HG03520 (cell line): ENCODE measurements around the gene SEPTIN7.
A peak's percentile ranks its signal among the peaks of the same experiment; 100 is the strongest.
"Not testable (repeated sequence)": the region's sequence is repeated elsewhere in the genome, so short reads cannot be mapped to it uniquely, and the experiment has no call there.

Experiments
- ATAC-seq: cut with Tn5 transposase; IDR thresholded peaks from one replicate; pipeline ENCODE4 v1.9.1; 2021; ENCODE audit warnings: mild to moderate bottlenecking, moderate library complexity; ENCODE audit not compliant: unreplicated experiment

Gene SEPTIN7

DNA sequence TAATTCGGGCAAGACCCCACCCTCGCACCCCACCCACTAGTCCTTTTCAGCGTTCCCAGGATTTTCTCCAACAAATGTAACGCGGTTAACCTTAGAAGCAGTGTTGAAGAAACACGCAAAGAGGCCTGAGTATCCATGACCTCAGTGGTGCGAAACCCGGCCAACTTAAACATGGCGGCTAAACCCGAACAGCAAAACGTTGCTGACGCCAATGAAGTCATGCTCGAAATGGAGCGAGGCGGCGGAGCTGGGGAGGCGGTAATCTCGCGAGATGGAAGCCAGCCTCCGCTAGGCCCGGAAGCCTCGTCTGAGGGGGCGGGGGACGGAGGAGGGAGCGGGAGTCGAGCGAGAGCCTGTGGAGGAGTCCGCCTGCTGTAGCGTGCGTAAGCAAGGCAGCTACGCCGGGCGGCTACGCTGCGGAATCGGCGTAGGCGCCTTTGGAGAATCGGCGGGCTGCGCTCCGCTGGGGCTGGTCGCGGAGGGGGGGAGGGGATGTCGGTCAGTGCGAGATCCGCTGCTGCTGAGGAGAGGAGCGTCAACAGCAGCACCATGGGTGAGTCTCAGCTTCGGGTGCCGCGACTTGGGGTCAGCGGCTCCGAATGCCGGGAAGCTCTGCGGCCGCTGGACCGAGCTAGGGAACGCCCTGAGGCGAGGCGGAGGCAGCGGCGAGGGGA, at the start of gene SEPTIN7:
Gene SEPTIN7 (plus strand): TSS at position 340 of the 674 bp plus-strand sequence. CDS start 153 bp downstream, at position 493.
- peak; percentile 81 for ATAC-seq

DNA sequence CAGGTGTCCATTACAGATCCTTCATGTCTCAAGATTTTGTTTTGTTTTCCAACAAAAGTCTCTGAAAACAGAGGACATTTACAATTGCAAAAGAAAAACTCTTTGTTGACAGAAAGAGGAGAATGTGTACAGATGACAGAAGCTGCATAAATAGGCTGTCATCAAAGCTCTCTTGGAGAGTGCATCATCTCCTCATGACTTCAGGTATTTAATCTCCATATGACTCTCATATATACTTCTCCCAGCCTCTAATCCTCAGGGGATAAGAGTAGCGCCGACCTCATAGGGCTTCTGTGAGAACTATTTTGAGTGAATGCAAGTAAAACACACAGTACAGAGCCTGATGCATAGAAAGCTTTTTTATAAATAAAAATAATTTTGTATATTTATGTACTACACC, 48.1 kb upstream of the SEPTIN7 start:
- ATAC-seq = no peak

DNA sequence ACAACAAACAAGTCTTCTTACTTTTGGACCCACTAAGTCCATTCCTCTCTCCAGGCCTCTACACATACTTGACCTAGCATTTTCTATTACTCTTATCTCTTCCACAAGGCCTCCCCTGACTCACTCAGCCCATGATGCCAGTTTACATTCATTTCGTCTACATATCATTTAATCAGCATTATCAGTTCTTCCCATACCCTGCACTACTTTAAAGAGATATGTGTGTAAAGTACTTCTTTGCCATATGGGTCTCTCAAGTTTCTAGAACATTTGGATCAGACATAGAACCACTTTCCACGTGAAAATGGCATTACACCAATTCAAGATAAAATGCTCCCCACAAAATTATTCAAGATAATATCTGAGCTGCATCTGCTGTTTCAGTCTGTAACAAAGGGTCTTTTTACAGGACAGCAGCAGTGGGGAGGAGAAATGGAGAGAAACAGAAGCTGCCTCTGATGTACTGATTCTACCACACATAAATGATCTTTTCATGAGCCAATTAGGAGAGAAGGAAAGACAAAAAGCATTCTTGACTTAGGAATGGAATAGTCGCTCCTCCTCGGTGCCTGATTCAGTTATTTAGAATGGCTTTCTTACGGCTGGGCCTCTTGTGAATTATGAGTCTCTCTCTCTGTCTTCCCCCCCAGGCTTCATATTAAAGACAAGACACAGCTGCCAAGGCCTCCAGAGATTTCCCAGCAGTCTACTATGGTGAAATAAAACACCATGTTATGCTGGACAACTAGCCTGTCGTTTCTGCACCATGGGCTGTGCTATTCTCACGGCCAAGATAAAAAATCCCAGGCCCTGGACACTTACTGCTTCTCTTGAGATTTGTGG, 46.9 kb upstream of the SEPTIN7 start:
- ATAC-seq = no peak

DNA sequence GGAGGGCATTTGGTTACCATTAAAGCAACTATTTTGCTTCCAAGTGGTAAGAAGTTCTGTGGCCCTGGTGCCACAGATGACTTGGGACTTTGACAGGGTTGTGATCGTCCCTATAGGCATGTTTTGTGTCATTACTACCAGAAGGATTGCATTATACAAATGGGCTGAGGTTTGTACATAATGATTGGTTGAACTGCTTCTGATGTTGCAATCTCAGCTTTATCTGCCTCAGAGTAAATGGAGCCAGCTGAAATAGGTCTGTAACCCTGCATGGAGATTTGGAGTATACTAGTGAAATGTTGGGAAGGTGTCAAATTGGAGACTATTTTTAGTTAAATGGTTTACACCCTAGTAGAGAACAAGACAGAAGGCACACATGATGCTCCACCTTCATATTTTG, 46.1 kb upstream of the SEPTIN7 start:
- no peak for ATAC-seq

DNA sequence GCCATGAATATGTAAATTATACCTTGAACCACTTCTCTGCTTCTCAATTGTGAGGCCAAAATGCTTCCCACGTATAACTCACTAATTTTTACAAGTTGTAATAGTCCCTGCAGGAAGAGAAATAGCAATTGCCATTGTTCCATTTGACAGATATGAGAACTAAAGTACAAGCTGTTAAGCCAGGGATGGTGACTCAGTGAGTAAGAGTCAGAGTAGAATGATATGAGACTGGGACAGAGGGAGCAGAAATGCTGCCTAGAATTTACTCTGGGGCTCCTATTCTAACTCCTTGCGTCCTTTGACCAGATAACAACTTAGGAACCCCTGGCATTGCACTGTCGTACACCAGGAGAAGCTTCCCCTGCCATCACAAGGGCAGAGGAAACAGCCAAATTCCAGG, 45.1 kb upstream of the SEPTIN7 start:
- no peak for ATAC-seq

DNA sequence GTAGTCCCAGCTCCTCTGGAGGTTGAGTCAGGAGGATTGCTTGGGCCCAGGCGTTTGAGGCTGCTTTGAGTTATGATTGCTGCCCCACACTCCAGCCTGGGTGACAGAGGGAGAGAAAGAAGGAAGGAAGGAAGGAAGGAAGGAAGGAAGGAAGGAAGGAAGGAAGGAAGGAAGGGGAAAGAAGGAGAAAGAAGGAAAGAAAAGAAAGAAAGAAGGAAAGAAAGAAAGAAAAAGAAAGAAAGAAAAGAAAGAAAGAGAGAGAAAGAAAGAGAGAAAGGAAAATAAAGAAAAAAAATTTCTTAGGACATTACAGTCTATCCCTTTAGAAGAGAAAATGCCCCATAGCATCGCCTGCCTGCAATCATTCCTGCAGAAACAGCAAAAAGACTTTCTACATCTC, 44.4 kb upstream of the SEPTIN7 start:
- not testable (repeated sequence) for ATAC-seq

DNA sequence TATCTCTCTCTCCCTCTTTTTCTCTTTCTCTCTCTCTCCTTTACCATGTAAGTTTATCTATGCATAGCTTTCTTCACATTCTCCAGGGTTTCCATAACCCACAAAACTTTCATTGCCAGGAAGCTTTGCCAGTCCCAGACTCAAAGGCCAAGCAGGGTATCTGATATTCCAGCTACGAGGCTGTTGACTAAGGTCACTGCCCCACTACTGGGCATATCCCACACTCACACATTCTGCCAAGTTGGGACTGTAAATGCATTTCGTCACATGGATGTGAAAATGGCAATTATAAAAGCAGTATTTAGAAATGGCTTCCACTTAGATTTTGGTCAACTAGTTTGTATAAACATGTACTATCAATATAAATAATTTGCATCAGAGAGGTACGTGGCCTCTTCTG, 43.3 kb upstream of the SEPTIN7 start:
- no peak for ATAC-seq

DNA sequence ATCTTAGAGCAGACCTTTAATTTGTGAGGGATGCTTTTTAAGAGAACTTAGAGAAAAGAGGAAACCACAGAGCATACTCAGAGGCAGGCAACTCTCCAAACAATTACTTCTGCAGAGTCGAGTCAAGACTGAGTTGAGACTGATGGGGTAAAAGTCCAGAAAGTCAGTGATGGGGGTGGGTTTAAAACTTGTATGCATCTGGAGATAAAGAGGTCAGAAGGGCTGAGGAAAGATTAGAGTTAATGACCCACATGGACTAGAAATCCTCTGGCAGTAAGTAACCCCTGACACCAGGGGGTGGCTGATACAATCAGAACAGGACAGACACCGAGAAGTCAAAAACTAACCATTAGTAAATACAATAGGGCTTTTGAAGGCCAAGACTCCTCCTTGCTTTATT, 42.4 kb upstream of the SEPTIN7 start:
- no peak for ATAC-seq

DNA sequence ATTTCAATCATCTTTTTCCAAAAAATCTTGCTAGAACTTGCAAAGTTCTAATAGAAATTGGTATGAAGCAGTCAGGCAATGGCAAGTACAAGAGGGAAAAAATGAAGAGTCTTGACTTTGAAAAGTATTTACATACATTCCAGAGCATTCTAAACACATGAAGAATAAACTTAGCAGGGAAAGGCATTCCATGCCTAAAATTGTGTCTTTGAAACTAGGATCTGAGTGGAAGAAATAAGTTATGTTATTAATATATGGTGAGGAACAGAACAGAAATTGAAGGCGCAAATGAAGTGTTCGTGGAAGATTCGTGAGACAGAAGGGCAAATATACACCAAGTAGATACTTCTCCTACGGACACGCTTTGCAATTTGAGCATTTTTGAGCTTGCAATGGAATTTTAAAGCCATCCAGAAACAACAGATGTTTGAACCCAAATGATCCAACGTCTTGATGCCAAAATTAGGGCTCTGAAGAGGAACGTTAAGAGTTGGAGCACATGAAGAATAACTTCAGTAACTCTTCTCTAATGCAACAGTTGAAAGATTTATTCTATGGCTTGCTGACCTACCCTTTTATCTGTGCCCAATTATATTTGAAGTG, 40.6 kb upstream of the SEPTIN7 start:
- no peak for ATAC-seq

DNA sequence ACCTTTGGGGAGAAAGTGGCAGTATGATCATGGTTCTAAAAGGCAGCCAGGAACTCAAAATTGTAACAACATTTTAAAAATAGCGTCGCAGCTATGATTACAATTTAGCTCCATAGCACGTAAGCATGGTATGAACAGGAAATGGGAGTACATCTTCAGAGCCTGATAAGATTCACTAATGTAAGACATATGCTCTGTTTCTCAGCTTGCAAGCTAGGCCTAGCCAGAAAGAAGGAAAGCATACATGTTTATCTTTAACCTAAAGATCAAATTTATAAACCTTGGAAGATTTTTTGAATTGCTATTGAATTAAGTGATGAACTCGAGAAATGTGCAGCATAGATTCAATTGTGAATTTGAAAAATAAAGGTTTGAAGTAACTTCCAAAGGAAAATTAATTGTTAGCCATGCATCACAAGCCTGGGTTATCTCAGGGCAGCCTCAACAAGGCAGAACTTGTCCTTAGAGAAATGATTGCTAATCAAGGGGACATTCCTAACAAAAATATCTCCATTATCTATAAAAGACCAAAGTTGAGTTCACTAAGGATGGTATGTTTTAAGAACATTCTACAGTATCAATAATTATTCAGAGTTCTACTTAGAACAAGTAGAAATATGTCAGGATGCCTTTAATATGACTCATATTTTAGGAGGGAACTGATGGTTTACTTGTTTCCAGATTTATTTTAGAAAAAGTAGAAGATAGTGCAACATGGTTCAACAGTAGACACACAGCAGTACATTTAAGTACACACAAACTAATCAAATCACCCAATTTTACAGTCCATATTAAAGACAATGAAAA, 38.8 kb upstream of the SEPTIN7 start:
- ATAC-seq = no peak

DNA sequence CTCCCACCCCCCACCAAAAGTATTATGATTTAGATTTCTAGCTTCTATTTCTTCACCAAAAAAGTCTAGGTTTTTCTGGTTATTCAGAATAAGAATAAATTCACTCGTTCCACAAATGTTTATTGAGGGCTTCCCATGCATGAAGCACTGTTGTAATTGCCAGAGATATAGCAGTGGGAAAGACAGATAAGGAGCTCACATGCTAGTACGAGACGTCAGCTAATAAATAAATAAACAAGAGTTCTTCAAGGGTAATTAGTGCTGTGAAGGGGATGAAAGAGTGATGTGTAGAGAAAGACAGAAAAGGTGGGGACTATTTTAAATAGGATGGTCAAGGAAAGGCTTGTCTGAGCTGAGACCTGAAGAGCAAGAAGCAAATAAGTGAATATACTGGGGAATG, 38.1 kb upstream of the SEPTIN7 start:
- ATAC-seq = no peak

DNA sequence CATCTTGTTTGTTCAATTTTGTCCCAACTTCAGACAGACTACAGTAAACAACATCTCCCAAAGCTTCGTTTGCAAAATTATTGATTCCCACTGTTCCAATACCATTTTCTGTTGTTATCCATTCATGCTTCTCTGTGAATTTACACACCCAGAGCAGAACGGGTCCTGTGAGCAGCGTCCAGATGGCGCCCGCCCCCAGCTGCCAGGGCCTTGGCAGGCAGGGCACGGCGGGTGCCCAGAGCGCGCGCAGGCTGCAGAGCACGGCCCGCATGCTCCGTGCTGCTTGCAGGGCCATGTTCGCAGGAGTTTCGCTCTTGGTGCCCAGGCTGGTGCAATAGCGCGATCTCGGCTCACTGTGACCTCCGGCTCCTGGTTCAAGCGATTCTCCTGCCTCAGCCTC, 32.5 kb upstream of the SEPTIN7 start:
- no peak for ATAC-seq

DNA sequence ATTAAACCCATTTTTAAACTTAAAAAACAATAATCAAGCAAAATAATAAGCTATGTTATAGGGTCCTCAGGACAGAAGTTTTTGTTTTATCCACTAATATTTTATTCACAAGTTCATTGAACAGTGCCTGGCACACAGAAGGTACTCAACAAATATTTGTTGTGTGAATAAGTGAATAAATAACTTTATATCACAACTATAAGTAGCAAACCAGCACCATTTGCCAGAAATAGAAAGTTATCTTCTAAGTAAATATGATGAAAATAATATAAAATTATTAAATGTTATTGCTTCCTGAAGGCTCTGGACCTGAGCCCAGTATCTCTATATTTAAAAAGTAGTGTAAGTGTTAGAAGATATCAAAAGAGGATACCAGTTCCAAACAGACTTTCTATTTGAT, 29.1 kb upstream of the SEPTIN7 start:
- ATAC-seq = no peak

DNA sequence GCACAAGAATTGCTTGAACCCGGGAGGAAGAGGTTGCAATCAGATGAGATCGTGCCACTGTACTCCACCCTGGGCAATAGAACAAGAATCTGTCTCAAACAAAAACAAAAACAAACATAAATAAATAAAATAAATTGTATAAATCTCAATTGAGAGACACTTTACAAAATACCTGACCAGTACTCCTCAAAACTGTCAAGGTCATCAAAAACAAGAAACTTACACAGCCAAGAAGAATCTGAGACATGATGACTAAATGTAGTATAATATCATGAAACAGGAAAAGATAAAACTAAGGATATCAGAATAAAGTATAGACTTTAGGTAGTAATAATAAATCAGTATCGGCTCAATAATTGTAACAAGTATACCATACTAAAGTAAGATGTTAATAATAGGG, 26.9 kb upstream of the SEPTIN7 start:
- no peak for ATAC-seq

DNA sequence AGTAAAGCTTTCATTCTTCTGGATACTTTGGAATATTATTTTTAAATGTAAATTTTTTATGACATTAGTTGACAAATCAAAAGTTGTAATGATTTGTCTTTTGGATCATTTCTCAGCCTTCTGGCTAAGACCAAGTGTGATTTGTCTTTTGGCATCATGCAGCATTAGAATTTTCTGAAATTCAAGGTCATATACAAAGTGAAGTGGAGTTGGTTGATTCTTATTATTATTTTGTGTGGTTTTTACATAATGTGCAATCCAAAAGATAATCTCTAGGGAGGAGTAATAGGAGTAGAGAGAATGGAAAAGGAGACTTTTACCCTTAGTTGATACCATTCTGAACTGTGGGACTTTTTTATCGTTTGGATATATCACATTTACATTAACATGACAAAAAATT, 24.2 kb upstream of the SEPTIN7 start:
- ATAC-seq = no peak

DNA sequence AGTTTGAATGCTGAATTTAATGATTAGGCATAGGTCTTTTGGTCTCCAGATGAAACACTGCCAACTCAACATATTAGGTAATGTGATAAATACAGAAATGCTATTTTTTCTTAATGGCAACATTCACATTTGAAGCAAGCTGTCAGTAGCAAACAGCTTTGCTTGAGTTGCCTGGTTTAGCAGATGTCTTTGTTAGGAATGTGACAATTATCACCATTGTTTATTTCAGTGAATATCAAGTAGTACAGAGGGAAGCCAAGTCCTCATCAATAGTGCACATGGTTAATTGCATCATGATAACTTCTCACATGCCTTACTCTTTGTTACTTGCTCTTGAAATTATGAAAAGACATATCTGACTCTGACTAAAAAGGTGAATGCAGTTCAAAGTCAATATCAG, 23.7 kb upstream of the SEPTIN7 start:
- no peak for ATAC-seq

DNA sequence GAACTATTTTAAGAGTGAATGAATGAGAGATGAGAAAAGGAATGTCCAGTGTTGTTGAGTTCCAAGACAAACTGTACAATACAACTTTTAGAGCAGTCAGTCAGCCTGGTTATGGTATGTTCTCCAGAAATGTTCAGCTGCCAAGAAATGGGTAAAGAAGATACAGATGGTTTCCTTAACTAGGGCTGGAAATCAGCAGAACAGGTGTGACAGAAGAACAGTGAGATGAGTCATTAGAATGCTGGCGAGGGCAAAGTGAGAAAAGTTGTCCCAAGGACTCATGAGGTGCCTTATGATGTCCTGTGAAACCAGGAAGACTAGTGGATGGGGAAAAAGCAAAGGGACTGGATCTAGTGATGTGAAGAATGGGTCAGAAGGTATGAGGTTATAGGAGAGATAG, 20.8 kb upstream of the SEPTIN7 start:
- no peak for ATAC-seq

DNA sequence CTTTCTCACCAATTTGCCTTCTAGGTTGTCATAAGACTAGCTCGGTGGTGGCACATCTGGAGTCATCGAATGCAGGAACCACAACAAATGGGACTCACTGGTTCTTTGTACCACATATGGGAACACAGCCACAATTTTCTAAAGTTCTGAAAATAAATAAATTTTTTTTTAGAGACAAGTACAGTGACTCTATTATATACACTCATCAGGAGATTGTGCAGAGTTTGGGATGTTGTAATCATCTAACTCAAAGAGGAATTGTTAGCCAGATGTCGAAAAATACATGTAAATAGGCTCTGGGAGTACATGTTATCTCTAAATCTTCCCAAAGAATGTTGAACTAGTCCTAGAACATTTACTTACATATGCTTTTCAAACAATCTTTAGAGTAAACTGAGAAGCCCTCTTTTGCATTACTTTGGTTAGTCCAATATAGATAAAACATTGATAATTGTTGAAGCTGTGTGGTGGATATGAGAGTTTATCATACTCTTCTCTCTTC, 19.6 kb upstream of the SEPTIN7 start:
- no peak for ATAC-seq

DNA sequence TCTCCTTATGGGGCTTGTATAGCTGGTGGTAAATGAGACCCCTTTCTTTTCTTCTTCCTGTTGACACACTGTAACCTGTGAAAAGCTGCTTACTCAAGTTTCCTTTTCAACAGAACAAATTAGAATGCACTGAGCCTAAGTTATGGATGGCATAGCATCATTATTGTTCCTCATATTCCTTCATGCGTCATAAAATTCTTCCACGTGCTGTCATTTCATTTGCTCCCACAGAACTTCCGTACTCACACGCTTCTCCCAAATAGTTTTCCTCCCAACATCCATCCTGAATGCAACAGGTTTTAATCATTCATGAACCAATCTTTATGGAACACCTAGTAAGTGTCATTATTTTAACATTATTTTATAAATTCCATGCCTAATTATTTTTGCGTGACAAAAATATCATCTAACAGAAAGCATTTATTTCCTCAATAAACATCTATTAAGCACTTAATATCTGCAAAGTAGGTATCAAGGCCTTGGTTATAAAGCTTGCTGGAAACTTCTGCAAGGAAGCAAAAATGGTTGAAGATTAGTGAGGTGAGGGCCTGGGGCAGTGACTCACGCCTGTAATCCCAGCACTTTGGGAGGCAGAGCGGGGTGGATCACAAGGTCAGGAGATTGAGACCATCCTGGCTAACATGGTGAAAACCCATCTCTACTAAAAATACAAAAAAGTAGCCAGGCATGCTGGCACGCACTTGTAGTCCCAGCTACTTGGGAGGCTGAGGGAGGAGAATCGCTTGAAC, 18.9 kb upstream of the SEPTIN7 start:
- no peak for ATAC-seq

DNA sequence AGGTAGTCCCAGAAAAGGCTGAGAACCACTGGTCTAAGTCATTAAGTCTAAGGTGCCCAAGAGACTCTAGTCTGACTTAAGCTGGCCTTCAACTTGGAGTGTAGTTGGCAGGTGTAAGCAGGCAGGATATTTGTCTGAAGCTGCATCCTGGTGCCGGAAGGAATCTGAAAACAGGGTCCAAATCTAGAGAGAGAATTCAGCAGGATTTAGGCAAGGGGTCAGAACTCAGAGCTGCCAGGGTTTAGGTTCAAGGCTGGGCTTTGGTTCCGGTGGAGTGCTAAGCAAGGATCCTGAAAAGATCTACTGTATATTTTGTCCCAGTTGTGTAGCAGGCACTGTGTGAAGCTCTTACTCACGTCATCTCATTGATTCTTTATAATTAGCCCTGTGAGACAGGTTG, 16.5 kb upstream of the SEPTIN7 start:
- ATAC-seq = no peak
